Activated naive CD4-positive, alpha-beta T cell treated with anti-CD3 and anti-CD28 coated beads, Interleukin-2, amount 50 U/mL, for 24 hours (primary cell): ENCODE measurements around the gene HNRNPL.
"Not testable (repeated sequence)": the region's sequence is repeated elsewhere in the genome, so short reads cannot be mapped to it uniquely, and the experiment has no call there.

ENCODE experiments used
- H3K27ac Mint-ChIP-seq: one replicate; pipeline ENCODE4 v1.8.0; 2021; ENCODE audit warnings: mild to moderate bottlenecking, mixed read lengths
- H3K27me3 Mint-ChIP-seq: one replicate; pipeline ENCODE4 v1.8.0; 2021; ENCODE audit warnings: mixed read lengths
- H3K36me3 Mint-ChIP-seq: one replicate; pipeline ENCODE4 v1.8.0; 2021; ENCODE audit warnings: mixed read lengths
- H3K4me1 Mint-ChIP-seq: one replicate; pipeline ENCODE4 v1.8.0; 2021; ENCODE audit warnings: mixed read lengths
- H3K4me3 Mint-ChIP-seq: one replicate; pipeline ENCODE4 v1.8.0; 2021; ENCODE audit warnings: mild to moderate bottlenecking, mixed read lengths
- H3K9me3 Mint-ChIP-seq: one replicate; pipeline ENCODE4 v1.8.0; 2021; ENCODE audit warnings: mixed read lengths

HNRNPL gene

GRCh38 chr19:38807374-38808098 is 42.2 kb downstream of the HNRNPL start:
- H3K36me3 Mint-ChIP-seq, H3K27me3 Mint-ChIP-seq, H3K9me3 Mint-ChIP-seq, H3K4me3 Mint-ChIP-seq, H3K4me1 Mint-ChIP-seq: not testable (repeated sequence)
- H3K27ac Mint-ChIP-seq, result peak overlapping the region; percentile 56

GRCh38 chr19:38806371-38806770 is 43.4 kb downstream of the HNRNPL start:
- no peak overlapping the region for H3K4me3 Mint-ChIP-seq
- no peak overlapping the region for H3K27ac Mint-ChIP-seq
- no peaks in the 10 kb centered on the region for H3K27me3 Mint-ChIP-seq
- peaks cover 5% of the 10 kb centered on the region for H3K4me1 Mint-ChIP-seq
- no peaks in the 10 kb centered on the region for H3K9me3 Mint-ChIP-seq
- peaks cover 1% of the 10 kb centered on the region for H3K36me3 Mint-ChIP-seq

- Mint-ChIP-seq H3K36me3 (peaks cover 1% of the 10 kb centered on the region), H3K4me1 (peaks cover 5% of the 10 kb centered on the region), H3K27me3 (no peaks in the 10 kb centered on the region), H3K4me3 (no peak overlapping the region), H3K9me3 (no peaks in the 10 kb centered on the region), H3K27ac (peak overlapping the region; percentile 15)
These were observed 44.6 kb downstream of the HNRNPL start for GRCh38 chr19:38805180-38805579.

GRCh38 chr19:38803543-38803942 is 46.2 kb downstream of the HNRNPL start:
- Mint-ChIP-seq H3K27me3 (no peaks in the 10 kb centered on the region), H3K27ac (no peak overlapping the region), H3K4me1 (peaks cover 5% of the 10 kb centered on the region), H3K36me3 (peaks cover 1% of the 10 kb centered on the region), H3K4me3 (no peak overlapping the region), H3K9me3 (no peaks in the 10 kb centered on the region)

- Mint-ChIP-seq H3K27me3 (no peaks in the 10 kb centered on the region), H3K4me1 (peaks cover 5% of the 10 kb centered on the region), H3K36me3 (peaks cover 1% of the 10 kb centered on the region), H3K4me3 (no peak overlapping the region), H3K27ac (no peak overlapping the region), H3K9me3 (no peaks in the 10 kb centered on the region)
These were observed 48.3 kb downstream of the HNRNPL start for GRCh38 chr19:38801359-38802095.

GRCh38 chr19:38800577-38801347 is 49.0 kb downstream of the HNRNPL start:
- Mint-ChIP-seq H3K4me3 (no peak overlapping the region), H3K27ac (no peak overlapping the region), H3K27me3 (no peaks in the 10 kb centered on the region), H3K9me3 (no peaks in the 10 kb centered on the region), H3K4me1 (peaks cover 5% of the 10 kb centered on the region), H3K36me3 (peaks cover 1% of the 10 kb centered on the region)

GRCh38 chr19:38799104-38799503 is 50.7 kb downstream of the HNRNPL start:
- H3K4me1 Mint-ChIP-seq, result no peaks in the 10 kb centered on the region
- no peaks in the 10 kb centered on the region for H3K27me3 Mint-ChIP-seq
- H3K27ac Mint-ChIP-seq, result no peak overlapping the region
- no peak overlapping the region for H3K4me3 Mint-ChIP-seq
- no peaks in the 10 kb centered on the region for H3K36me3 Mint-ChIP-seq
- no peaks in the 10 kb centered on the region for H3K9me3 Mint-ChIP-seq

GRCh38 chr19:38797781-38798180 is 52.0 kb downstream of the HNRNPL start:
- not testable (repeated sequence) for H3K4me3 Mint-ChIP-seq, H3K27me3 Mint-ChIP-seq, H3K36me3 Mint-ChIP-seq, H3K27ac Mint-ChIP-seq, H3K9me3 Mint-ChIP-seq, H3K4me1 Mint-ChIP-seq

GRCh38 chr19:38796154-38796553 is 53.6 kb downstream of the HNRNPL start:
- Mint-ChIP-seq H3K27ac (no peak overlapping the region), H3K4me1 (peaks cover 4% of the 10 kb centered on the region), H3K27me3 (no peaks in the 10 kb centered on the region), H3K4me3 (no peak overlapping the region), H3K9me3 (no peaks in the 10 kb centered on the region), H3K36me3 (no peaks in the 10 kb centered on the region)

GRCh38 chr19:38795549-38795948 is 54.2 kb downstream of the HNRNPL start:
- Mint-ChIP-seq H3K4me3 (no peak overlapping the region), H3K27me3 (no peaks in the 10 kb centered on the region), H3K36me3 (no peaks in the 10 kb centered on the region), H3K9me3 (no peaks in the 10 kb centered on the region), H3K27ac (no peak overlapping the region), H3K4me1 (peaks cover 4% of the 10 kb centered on the region)

- Mint-ChIP-seq H3K9me3 (no peaks in the 10 kb centered on the region), H3K4me1 (peaks cover 4% of the 10 kb centered on the region), H3K4me3 (no peak overlapping the region), H3K27me3 (no peaks in the 10 kb centered on the region), H3K36me3 (no peaks in the 10 kb centered on the region), H3K27ac (no peak overlapping the region)
These were observed 56.1 kb downstream of the HNRNPL start for GRCh38 chr19:38793671-38794070.

GRCh38 chr19:38793177-38793576 is 56.6 kb downstream of the HNRNPL start:
- no peaks in the 10 kb centered on the region for H3K9me3 Mint-ChIP-seq
- H3K36me3 Mint-ChIP-seq, result no peaks in the 10 kb centered on the region
- H3K27ac Mint-ChIP-seq, result no peak overlapping the region
- peak overlapping the region; percentile 73 for H3K4me3 Mint-ChIP-seq
- peaks cover 4% of the 10 kb centered on the region for H3K4me1 Mint-ChIP-seq
- no peaks in the 10 kb centered on the region for H3K27me3 Mint-ChIP-seq

GRCh38 chr19:38792250-38793111 is 57.3 kb downstream of the HNRNPL start:
- no peaks in the 10 kb centered on the region for H3K27me3 Mint-ChIP-seq
- no peaks in the 10 kb centered on the region for H3K36me3 Mint-ChIP-seq
- H3K9me3 Mint-ChIP-seq, result no peaks in the 10 kb centered on the region
- no peak overlapping the region for H3K27ac Mint-ChIP-seq
- H3K4me1 Mint-ChIP-seq, result peaks cover 4% of the 10 kb centered on the region
- H3K4me3 Mint-ChIP-seq, result peak overlapping the region; percentile 73

- H3K4me3 Mint-ChIP-seq, H3K4me1 Mint-ChIP-seq, H3K36me3 Mint-ChIP-seq, H3K27me3 Mint-ChIP-seq, H3K9me3 Mint-ChIP-seq, H3K27ac Mint-ChIP-seq: not testable (repeated sequence)
These were observed 58.2 kb downstream of the HNRNPL start for GRCh38 chr19:38791451-38792064.
